ENCODE measurements around the gene AFDN.

DNA sequence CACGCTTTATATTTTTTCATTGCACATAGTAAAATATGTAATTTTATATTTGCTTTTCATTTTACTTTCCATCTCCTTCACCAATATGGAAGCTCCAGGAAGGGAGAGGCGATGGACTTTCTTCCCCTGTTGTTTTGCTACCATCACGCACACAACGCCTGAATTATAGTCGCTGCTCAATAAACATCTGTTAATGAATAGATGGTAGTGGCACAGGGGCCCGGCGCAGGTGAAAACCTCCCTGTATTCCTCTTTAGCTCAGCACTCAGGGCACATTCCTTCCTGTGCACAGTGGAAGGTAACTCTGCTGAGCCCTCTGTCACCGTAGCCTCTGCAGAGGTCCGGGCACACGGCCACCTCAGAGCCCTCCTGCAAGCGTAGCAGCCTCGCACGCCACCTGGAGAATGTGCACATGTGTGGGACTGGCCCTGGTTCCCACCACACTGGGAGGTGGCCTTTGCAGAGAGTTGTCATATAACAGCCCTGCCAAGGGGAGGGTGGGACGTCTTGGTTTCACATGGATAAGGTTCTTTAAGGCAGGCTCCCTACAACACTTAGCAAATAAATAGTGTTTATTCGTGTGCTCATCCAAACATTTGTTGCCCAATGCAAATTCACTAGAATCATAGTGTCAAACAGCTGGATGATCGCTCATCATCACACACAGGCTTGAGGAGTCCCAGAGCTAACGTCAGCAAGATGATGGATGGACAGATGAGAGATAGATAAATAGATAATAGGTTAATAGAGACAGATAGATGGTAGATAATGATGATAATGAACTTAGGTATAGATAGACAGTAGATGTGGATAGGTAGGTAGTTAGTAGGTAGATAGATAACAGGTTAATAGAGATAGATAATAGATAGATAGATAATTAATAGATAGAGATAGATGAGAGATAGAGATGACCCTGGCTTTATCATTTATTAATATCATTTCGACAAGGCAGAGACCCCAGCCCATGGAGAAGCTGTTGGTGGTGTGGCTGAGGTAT is 32.3 kb upstream of the AFDN start:
- TF ChIP-seq, protein P1, sequence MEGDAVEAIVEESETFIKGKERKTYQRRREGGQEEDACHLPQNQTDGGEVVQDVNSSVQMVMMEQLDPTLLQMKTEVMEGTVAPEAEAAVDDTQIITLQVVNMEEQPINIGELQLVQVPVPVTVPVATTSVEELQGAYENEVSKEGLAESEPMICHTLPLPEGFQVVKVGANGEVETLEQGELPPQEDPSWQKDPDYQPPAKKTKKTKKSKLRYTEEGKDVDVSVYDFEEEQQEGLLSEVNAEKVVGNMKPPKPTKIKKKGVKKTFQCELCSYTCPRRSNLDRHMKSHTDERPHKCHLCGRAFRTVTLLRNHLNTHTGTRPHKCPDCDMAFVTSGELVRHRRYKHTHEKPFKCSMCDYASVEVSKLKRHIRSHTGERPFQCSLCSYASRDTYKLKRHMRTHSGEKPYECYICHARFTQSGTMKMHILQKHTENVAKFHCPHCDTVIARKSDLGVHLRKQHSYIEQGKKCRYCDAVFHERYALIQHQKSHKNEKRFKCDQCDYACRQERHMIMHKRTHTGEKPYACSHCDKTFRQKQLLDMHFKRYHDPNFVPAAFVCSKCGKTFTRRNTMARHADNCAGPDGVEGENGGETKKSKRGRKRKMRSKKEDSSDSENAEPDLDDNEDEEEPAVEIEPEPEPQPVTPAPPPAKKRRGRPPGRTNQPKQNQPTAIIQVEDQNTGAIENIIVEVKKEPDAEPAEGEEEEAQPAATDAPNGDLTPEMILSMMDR (conservative IDR thresholded peaks at IDR 0.05 in 1 of 2, IDR thresholded peaks at IDR 0.05 in 1 of 2; ENCODE audit: extremely low read depth in 1 of 2, insufficient read depth in 1 of 2, low read depth in 1 of 2, low read length in 2 of 2), result no peak
- TF ChIP-seq EZH2 (IDR thresholded peaks at IDR 0.05; ENCODE audit: borderline replicate concordance, low read length), result no peak
